ENCODE results near the gene INPP4A.

INPP4A gene

DNA sequence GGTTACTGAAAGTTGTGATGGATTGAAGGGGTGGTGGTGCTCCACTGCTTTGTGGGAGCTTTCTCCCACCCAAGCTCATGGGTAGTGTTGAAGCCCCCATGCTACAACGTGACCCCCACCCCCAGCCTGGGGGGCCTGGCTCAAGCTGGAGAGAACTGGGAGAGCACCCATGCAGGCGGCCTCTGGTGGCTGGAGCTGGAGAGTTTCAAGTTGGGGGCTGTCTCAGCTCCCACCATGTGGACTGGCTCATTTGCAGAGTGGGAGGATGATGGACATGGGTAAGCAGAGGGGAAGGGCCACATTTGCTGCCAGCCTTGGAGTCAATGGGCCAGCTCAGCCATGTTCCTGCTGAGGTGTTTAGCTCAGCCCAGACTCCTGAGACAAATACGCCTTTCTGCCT is 62.8 kb downstream of the INPP4A start:
- H3K4me3 ChIP-seq (replicated peaks; ENCODE audit: low read depth, low read length): no peak overlapping the region
- TF ChIP-seq, protein P1, sequence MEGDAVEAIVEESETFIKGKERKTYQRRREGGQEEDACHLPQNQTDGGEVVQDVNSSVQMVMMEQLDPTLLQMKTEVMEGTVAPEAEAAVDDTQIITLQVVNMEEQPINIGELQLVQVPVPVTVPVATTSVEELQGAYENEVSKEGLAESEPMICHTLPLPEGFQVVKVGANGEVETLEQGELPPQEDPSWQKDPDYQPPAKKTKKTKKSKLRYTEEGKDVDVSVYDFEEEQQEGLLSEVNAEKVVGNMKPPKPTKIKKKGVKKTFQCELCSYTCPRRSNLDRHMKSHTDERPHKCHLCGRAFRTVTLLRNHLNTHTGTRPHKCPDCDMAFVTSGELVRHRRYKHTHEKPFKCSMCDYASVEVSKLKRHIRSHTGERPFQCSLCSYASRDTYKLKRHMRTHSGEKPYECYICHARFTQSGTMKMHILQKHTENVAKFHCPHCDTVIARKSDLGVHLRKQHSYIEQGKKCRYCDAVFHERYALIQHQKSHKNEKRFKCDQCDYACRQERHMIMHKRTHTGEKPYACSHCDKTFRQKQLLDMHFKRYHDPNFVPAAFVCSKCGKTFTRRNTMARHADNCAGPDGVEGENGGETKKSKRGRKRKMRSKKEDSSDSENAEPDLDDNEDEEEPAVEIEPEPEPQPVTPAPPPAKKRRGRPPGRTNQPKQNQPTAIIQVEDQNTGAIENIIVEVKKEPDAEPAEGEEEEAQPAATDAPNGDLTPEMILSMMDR (IDR thresholded peaks at IDR 0.05; ENCODE audit: low read depth, low read length, missing control alignments): no peak
- no peak for DNase-seq (ENCODE audit: extremely low read depth, low read depth)

DNA sequence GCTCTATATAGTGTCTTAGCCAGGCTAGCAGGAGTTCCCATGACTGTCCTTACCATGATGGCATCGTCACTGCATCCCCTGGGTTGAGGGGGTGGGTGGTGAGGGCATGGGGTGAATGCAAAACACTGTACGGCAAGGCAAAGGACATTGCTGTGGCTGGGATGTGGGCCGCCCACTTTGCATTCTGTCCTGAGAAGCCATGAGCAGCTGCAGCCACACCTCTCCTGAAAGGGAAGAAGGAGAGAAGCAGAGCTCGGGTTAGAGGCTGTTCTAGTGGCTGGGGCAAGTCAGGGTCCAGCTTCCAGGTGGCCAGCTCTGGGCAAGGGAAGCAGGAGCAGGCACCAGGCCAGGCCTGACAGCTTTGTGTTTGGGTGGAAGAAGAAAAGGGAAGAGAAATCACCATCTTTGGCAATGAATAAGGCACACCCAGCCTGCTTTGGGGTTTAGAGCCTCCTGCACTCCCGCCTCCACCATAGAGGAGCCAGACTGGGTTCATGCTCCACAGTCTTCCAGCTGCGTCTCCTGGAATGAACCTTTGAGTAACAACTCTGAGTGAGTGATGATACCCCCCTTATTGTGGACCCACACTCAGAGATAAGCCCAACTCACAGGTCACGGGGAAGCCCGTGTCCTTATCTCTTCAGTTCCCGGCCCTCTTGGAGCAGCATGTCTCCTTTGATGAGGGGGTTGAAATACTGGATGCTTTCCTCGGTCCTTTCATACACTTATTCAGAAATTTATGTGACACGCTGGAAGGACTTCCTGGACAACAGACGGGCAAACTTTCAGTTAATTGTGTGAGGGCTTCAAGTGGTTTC is 63.4 kb downstream of the INPP4A start:
- TF ChIP-seq, protein P1 (IDR thresholded peaks at IDR 0.05; ENCODE audit: low read depth, low read length, missing control alignments): no peak
- no peak overlapping the region for H3K4me3 ChIP-seq (replicated peaks; ENCODE audit: low read depth, low read length)
- no peak for DNase-seq (ENCODE audit: extremely low read depth, low read depth)

DNA sequence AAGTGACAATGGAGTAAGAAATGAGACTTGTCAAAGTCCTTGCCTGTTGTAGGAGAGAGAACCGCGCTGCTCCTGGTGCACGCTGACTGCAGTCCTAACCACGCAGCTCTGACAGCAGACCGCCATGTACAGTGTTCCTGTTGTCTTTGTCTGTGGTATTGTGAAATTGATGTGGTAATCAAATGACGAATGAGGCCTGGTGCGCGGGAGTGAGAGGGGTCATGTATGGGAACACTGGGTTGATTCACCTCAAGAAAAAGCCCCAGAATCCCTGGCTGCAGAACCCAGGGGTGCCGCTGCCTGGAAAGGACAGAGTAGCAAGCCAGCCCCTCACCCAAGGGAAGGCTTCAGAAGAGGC is 64.0 kb downstream of the INPP4A start:
- DNase-seq (ENCODE audit: extremely low read depth, low read depth): no peak
- TF ChIP-seq, protein P1 (IDR thresholded peaks at IDR 0.05; ENCODE audit: low read depth, low read length, missing control alignments): no peak
- H3K4me3 ChIP-seq (replicated peaks; ENCODE audit: low read depth, low read length): no peak overlapping the region

DNA sequence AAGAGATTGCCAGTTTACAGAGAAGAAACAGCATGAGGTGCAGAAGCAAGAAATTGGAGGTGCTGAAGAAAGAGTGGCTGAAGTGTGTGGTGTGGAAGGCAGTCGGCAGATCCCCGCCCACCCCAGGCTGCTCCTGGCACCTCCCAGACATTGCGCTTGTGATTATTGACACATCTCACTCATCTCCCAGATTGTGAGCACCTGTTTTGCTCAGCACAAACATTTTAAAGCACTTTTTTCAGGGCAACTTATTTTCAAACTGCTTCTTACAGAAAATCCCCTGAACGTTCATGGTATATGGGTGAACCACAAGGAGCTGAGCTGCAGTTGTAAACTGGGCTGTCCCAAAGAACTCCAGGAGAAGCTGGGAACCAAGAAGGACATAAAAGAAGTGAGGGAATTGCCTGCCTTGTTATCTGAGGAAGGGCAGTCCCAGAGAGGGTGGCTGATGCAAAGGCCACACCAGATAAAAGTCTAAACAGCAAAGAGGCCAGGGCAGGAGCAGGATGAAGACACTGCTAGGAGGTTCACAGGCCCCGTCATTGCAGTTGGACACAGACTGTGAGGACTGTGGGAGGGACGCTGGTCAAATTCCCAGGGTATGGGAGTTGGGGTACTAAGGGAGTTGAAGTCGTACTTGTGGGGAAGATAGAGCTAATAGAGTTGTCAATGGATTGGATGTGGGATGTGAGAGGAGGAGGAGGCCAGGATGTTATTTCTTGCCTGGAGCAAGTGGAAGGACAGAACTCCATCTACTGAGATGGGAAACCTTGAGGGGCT is 65.1 kb downstream of the INPP4A start:
- no peak for DNase-seq (ENCODE audit: extremely low read depth, low read depth)
- TF ChIP-seq, protein P1 (IDR thresholded peaks at IDR 0.05; ENCODE audit: low read depth, low read length, missing control alignments): no peak
- no peak overlapping the region for H3K4me3 ChIP-seq (replicated peaks; ENCODE audit: low read depth, low read length)

DNA sequence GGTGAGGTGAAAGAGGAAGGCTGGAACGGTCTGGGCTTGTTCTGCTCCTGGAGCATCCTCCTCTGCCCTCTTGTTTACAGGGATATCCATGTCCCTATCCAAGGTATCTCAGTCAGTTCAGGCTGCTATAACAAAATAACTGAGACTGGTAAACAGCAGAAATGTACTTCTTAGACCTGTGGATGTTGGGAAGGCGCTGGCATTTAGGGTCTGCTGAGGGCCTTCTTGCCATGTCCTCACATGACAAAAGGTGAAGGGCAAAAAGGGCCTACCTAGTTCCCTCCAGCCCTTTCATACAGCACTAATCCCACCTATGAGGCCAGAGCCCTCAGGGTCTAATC is 65.6 kb downstream of the INPP4A start:
- TF ChIP-seq, protein P1 (IDR thresholded peaks at IDR 0.05; ENCODE audit: low read depth, low read length, missing control alignments): no peak
- no peak for DNase-seq (ENCODE audit: extremely low read depth, low read depth)
- no peak overlapping the region for H3K4me3 ChIP-seq (replicated peaks; ENCODE audit: low read depth, low read length)

DNA sequence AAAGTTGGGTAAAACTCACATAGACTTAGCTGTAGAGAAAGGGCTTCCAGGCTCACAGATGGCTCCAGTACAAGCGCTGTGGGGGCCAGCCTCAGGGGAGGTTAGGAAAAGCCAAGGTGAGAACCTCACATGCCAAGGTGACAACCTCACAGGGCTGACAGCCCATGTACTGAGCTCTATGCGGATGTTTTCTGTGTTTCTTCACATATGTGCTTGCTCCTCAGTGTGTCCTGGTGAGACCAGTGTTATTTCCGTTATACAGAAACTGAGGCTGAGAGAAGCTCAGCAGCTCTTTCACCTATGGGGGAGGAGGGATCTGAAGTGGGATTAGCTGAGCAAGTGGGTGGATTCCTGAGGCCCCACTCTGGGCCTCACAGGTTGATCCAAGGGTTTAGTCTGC is 67.3 kb downstream of the INPP4A start:
- TF ChIP-seq, protein P1 (IDR thresholded peaks at IDR 0.05; ENCODE audit: low read depth, low read length, missing control alignments): no peak
- DNase-seq (ENCODE audit: extremely low read depth, low read depth): no peak
- no peak overlapping the region for H3K4me3 ChIP-seq (replicated peaks; ENCODE audit: low read depth, low read length)

Measured in HFF-Myc (cell line).